Measurements from ENCODE around the gene SNAPC5.
A peak's percentile ranks its signal among the peaks of the same experiment; 100 is the strongest.

SNAPC5 gene, protein sequence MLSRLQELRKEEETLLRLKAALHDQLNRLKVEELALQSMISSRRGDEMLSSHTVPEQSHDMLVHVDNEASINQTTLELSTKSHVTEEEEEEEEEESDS

DNA sequence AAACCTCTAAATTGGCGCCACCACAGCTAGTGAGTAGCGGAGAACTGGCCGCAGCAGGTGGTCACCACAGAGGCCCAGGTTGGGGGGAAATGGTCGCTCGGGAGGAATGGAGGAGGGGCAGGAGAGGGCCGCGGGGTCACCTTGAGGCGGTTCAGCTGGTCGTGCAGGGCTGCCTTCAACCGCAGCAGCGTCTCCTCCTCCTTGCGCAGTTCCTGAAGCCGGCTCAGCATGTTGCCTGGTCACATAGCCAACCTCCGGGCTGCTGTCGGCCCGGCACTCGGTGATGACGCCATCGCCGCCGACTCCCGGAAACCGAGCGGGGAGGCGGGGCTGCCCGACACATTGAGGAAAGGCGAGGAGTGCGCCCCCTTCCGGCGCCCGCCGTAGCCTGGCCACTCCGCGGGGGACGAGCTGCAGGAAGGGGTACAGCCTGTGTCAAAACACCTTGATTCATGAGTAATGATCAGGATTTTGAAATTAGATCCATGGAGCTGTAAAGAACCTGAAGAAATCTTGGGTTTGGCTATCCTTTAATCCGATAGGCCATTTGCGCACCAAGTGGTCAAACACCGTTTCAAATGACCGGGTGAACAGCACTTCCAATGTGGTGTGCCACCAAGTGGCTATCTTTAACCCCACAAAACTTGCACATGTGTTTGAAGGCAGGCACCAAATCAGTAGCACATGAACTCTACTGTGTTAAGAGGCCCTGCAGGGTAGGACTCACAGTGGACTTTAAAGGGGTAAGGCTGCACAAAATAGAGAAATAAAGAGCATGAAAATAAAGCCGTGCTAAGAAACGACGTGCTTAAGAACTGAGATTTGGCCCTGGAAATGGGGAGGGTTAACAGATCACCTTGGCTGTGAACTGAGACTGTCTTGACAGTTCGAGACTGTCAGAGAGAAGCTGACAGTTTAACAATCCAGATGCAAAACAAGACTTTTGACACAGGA lies at the start of gene SNAPC5:
TSS of gene SNAPC5 (minus strand) at position 261 of the 954 bp plus-strand sequence. CDS start at position 230, 31 bp downstream.
- TF ChIP-seq, protein P1, sequence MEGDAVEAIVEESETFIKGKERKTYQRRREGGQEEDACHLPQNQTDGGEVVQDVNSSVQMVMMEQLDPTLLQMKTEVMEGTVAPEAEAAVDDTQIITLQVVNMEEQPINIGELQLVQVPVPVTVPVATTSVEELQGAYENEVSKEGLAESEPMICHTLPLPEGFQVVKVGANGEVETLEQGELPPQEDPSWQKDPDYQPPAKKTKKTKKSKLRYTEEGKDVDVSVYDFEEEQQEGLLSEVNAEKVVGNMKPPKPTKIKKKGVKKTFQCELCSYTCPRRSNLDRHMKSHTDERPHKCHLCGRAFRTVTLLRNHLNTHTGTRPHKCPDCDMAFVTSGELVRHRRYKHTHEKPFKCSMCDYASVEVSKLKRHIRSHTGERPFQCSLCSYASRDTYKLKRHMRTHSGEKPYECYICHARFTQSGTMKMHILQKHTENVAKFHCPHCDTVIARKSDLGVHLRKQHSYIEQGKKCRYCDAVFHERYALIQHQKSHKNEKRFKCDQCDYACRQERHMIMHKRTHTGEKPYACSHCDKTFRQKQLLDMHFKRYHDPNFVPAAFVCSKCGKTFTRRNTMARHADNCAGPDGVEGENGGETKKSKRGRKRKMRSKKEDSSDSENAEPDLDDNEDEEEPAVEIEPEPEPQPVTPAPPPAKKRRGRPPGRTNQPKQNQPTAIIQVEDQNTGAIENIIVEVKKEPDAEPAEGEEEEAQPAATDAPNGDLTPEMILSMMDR (IDR thresholded peaks at IDR 0.05; ENCODE audit: low read length, missing control alignments): peak; percentile 86
- DNase-seq (ENCODE audit: low read depth): peak; percentile 94
- H3K4me3 ChIP-seq (replicated peaks; ENCODE audit: low read depth, low read length): peak within 1 kb of the TSS; percentile 61

GRCh38 chr15:66545255-66545654 lies 47.7 kb upstream of the SNAPC5 start:
- no peak for DNase-seq (ENCODE audit: low read depth)
- no peak overlapping the region for H3K4me3 ChIP-seq (replicated peaks; ENCODE audit: low read depth, low read length)
- TF ChIP-seq, protein P1 (IDR thresholded peaks at IDR 0.05; ENCODE audit: low read length, missing control alignments): no peak

DNA sequence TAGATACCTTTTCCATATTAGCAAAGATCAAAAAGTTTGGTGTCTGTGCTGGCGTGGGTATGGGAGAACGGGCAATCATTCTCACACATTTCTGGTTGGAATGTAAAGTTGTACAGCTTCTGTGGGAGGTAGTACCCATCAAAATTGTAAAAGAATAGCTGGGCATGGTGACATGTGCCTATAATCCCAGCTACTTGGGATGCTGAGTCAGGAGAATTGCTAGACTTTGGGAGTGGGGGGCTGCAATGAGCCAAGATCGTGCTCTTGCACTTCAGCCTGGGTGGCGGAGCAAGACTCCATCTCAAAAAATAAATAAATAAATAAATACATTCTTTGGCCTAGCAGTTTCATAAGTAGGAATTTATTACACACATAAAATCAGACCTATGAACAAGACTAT lies 45.3 kb upstream of the SNAPC5 start:
- DNase-seq (ENCODE audit: low read depth): no peak
- TF ChIP-seq, protein P1 (IDR thresholded peaks at IDR 0.05; ENCODE audit: low read length, missing control alignments): no peak
- no peak overlapping the region for H3K4me3 ChIP-seq (replicated peaks; ENCODE audit: low read depth, low read length)

- no peak for DNase-seq (ENCODE audit: low read depth)
- TF ChIP-seq, protein P1 (IDR thresholded peaks at IDR 0.05; ENCODE audit: low read length, missing control alignments): no peak
- H3K4me3 ChIP-seq (replicated peaks; ENCODE audit: low read depth, low read length): no peak overlapping the region
Measured at GRCh38 chr15:66535056-66535455, 37.5 kb upstream of the SNAPC5 start.

DNA sequence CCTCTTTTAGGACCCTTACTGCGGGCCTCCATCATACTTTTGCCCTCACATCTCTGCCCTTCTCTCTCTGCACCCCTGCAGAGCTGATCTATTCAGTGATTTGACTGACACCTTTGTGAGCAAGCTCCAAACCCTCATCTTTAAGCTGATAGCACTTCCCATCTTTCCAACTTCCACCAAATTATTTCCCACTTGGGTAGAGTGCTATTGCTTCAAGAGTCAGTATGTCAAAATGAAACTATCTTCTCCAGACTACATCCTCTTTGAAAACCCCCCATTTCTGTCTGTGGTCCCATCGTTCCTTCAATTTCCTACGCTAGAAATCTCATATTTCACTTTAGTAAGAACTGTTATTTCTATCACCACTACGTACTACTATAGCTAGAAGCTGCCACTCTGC lies 27.3 kb upstream of the SNAPC5 start:
- no peak overlapping the region for H3K4me3 ChIP-seq (replicated peaks; ENCODE audit: low read depth, low read length)
- DNase-seq (ENCODE audit: low read depth): no peak
- TF ChIP-seq, protein P1 (IDR thresholded peaks at IDR 0.05; ENCODE audit: low read length, missing control alignments): no peak

DNA sequence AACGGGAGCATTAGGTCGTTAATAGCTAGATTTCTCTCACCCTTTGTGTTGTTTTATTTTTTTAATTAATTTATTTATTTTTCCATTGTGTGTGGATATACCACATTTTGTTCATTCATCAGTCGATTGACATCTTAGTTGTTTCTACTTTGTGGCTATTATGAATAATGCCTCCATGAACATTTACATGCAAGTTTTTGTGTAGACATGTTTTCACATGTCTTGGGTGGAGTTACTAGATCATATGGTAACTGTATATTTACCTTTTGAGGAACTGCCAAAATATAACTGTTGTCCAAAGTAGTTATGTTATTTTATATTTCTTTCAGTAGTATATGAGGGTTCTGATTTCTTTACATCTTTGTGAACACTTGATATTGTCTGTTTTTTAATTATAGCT lies 26.4 kb upstream of the SNAPC5 start:
- DNase-seq (ENCODE audit: low read depth): no peak
- no peak overlapping the region for H3K4me3 ChIP-seq (replicated peaks; ENCODE audit: low read depth, low read length)
- TF ChIP-seq, protein P1 (IDR thresholded peaks at IDR 0.05; ENCODE audit: low read length, missing control alignments): no peak
